GM21576 (cell line): ENCODE measurements around the gene BCO2.
"Not testable (repeated sequence)": the region's sequence is repeated elsewhere in the genome, so short reads cannot be mapped to it uniquely, and the experiment has no call there.

ENCODE experiments used
- ATAC-seq: cut with Tn5 transposase; IDR thresholded peaks from one replicate; pipeline ENCODE4 v1.9.1; 2021; ENCODE audit warnings: mild to moderate bottlenecking, moderate library complexity; ENCODE audit not compliant: unreplicated experiment

Gene BCO2

GRCh38 chr11:112165049-112165448 is 10.3 kb upstream of the BCO2 start:
- no peak for ATAC-seq

GRCh38 chr11:112166562-112166961 is 8.8 kb upstream of the BCO2 start:
- ATAC-seq, result no peak

- no peak for ATAC-seq
Measured at GRCh38 chr11:112167145-112167544, 8.2 kb upstream of the BCO2 start, which contains the start of gene TEX12. TSS of gene TEX12 (plus strand) at chr11:112167372. CDS start at chr11:112169269, 1,897 bp downstream.

- ATAC-seq, result no peak
Measured at GRCh38 chr11:112172362-112172994, 2.8 kb upstream of the BCO2 start.

GRCh38 chr11:112173152-112173551 is 2.2 kb upstream of the BCO2 start:
- ATAC-seq, result no peak

- no peak for ATAC-seq
Measured at GRCh38 chr11:112175599-112175952, 264 bp downstream of the BCO2 start.

- ATAC-seq, result no peak
Measured at GRCh38 chr11:112176077-112176476, 765 bp downstream of the BCO2 start.

GRCh38 chr11:112177589-112177988 is 2.3 kb downstream of the BCO2 start:
- no peak for ATAC-seq

- ATAC-seq, result no peak
Measured at GRCh38 chr11:112178428-112178827, 3.1 kb downstream of the BCO2 start.

- ATAC-seq, result no peak
Measured at GRCh38 chr11:112178936-112179335, 3.6 kb downstream of the BCO2 start.

GRCh38 chr11:112179601-112180000 is 4.3 kb downstream of the BCO2 start:
- ATAC-seq, result peak; percentile 63

- ATAC-seq, result no peak
Measured at GRCh38 chr11:112182867-112183266, 7.6 kb downstream of the BCO2 start.

- no peak for ATAC-seq
Measured at GRCh38 chr11:112185883-112186282, 10.6 kb downstream of the BCO2 start.

- ATAC-seq, result no peak
Measured at GRCh38 chr11:112186304-112186703, 11.0 kb downstream of the BCO2 start.

- not testable (repeated sequence) for ATAC-seq
Measured at GRCh38 chr11:112195113-112195512, 19.8 kb downstream of the BCO2 start.

- ATAC-seq, result no peak
Measured at GRCh38 chr11:112195951-112196351, 20.6 kb downstream of the BCO2 start.

- no peak for ATAC-seq
Measured at GRCh38 chr11:112196519-112197087, 21.3 kb downstream of the BCO2 start.

- not testable (repeated sequence) for ATAC-seq
Measured at GRCh38 chr11:112199101-112199500, 23.8 kb downstream of the BCO2 start.

- no peak for ATAC-seq
Measured at GRCh38 chr11:112200252-112200651, 24.9 kb downstream of the BCO2 start.

- ATAC-seq, result no peak
Measured at GRCh38 chr11:112206071-112206470, 30.8 kb downstream of the BCO2 start.

GRCh38 chr11:112210890-112211289 is 35.6 kb downstream of the BCO2 start:
- no peak for ATAC-seq

GRCh38 chr11:112211536-112211935 is 36.2 kb downstream of the BCO2 start:
- no peak for ATAC-seq

GRCh38 chr11:112212290-112212689 is 37.0 kb downstream of the BCO2 start:
- ATAC-seq, result no peak
